GM10847 (cell line): ENCODE measurements around the gene COL4A1.

Experiments
- POLR2A ChIP-seq: IDR thresholded peaks from 2 replicates; pipeline ENCODE4 v1.6.1; 2011; ENCODE audit not compliant: insufficient read length; ENCODE audit errors: extremely low read depth

Gene COL4A1

DNA sequence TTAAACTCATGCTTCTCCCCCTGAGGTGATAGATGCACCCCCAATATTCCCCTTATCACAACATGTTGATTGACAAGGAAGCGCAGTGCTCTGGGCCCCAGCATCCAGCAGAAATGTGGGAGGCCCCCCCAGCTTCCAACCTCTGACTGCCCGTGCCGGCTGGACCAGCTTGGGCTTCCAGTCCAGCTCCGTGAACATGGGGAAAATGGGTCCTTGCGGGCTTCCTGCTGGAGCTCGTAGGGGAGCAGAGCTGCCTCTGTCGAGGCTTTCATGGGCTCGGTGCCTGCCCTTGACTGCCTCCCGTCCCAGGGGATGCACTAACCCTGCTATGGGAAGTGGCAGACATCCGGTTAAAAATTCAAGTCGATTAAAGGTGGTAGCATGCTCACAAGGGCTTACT, 188.9 kb downstream of the COL4A1 start:
- TF ChIP-seq POLR2A: no peak

- TF ChIP-seq POLR2A: no peak
Measured at GRCh38 chr13:110116072-110116487, 190.9 kb downstream of the COL4A1 start.

DNA sequence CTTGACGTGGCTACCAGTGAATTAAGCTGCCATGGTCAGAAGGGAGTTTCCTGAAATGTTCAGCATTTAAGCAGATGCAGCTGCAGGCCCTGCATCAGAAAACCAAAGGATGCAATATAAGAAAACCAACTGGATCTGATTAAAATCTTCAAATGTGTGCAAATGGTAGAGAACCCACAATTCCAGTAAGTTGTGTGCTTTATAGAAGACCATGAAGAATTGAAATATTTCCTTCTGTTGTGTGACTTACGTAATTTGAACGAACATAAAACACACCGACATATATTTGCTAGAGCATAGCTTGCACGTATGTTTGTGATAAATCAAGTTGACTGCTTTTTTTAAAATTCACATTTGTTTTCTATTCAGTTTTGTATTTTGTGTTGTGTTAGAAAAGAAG, 191.4 kb downstream of the COL4A1 start:
- no peak for TF ChIP-seq POLR2A

DNA sequence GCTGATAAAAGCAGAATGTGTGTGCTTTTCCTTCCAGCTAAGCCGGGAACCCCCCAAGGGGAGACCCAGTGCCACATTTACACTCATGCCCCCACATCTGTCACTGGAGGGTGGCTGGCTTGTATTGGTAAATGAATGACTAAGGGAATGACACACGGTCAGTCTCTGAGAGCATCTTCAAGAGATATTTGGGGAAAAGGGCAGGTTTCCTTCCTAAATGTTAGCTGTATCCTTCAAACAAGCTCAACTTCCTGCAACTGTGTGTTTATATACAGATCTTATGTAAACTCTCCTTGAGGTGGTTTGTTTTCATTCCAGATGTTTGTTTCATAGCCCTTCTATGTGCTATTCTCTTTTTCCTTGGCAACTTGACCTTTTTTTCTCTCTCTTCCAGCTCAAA, 192.6 kb downstream of the COL4A1 start:
- TF ChIP-seq POLR2A: no peak

DNA sequence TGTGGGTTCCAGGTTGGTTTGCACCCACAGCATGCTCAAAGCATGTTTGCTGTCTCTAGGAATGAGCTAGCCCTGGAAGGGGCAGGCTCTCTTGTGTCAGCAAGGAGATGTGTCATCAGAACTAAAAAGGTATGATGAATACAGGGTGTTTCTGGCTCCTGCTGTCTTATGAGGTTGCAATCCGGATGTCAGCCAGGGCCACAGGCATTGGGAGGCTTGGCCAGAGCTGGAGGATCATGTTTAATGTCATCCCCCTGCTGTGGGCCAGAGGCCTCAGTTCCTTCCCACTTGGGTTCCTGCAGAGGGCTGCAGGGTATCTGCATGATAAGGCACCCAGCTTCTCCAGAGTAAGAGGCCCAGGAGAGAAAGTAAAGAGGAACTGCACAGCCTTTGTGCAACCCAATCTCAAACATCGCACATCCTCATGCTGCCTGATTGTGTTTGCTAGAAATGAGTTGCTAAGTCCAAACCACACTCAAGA, 193.6 kb downstream of the COL4A1 start:
- no peak for TF ChIP-seq POLR2A

GRCh38 chr13:110110783-110111182, 196.2 kb downstream of the COL4A1 start:
- no peak for TF ChIP-seq POLR2A

GRCh38 chr13:110109910-110110309, 197.0 kb downstream of the COL4A1 start:
- TF ChIP-seq POLR2A: no peak

DNA sequence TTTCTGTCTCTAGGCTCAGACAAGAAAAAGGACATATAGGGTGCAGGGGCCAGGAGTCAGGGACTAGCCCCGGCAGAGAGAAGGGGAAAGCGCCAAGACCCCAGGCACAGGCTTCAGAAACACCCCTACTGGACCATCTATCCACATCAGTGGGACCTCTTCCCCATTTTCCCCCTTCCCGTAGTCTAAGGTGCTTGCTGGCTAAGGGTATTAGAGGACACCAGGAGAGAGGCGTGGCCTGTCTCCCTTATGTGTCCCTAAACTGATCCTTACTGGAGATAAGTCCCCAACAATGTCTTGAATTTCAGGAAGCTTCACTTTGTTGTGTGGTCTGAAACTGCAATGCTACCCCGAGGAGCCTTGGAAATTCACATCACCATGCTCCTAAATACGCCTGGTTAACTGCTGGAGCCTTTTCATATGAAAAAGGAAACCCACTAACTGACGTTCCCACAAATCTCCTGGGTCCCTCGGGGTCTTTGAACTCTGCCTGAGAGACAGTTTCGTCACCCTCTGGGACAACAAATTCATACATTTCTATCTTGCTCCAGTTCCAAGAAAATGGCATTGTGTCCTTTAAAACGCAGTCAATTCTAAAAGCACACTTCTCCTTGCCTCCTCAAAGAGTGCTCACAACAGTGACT, 197.7 kb downstream of the COL4A1 start:
- no peak for TF ChIP-seq POLR2A

- no peak for TF ChIP-seq POLR2A
Measured at GRCh38 chr13:110108348-110109139, 198.4 kb downstream of the COL4A1 start.

GRCh38 chr13:110107568-110108347, 199.2 kb downstream of the COL4A1 start:
- no peak for TF ChIP-seq POLR2A

GRCh38 chr13:110106726-110107125, 200.2 kb downstream of the COL4A1 start:
- TF ChIP-seq POLR2A: no peak

DNA sequence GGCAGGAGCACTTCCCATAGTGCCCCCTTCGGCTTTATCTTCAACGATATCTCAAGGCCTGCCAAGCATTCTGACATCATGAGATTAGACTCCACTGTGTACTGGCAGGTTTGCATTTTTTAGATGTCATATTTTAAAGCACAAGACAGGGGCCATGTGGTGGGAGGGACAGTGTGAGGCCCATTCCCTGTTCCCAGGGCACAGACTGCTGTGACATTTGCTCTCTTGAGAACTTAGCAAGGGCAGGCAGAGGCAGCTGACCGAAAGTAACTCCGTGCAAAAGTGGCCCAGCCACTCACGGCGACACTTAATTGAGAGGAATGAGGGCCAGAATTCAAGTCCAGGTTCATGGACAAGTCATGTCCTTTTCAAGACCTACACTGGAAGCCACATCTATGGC, 201.8 kb downstream of the COL4A1 start:
- no peak for TF ChIP-seq POLR2A

DNA sequence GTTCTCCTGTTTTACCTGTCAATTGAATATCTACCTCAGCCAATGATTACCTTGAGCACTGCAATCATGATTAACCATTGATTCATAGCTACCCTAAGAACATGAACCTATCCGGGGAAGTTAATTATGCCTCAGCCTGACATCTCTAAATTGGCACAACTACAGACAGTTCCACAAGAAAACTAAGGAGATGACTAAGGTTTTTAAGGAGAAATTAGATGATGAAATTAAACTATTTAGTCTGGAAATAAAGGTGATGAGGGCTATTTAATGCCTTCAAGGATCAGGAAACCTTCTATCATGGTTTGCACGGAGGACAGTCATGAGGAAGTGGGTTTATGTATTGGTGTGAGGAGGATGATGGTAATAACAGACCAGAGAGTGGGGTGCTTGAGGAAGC, 203.4 kb downstream of the COL4A1 start:
- TF ChIP-seq POLR2A: no peak

GRCh38 chr13:110103026-110103425, 203.9 kb downstream of the COL4A1 start:
- no peak for TF ChIP-seq POLR2A

- no peak for TF ChIP-seq POLR2A
Measured at GRCh38 chr13:110102053-110102452, 204.9 kb downstream of the COL4A1 start.

DNA sequence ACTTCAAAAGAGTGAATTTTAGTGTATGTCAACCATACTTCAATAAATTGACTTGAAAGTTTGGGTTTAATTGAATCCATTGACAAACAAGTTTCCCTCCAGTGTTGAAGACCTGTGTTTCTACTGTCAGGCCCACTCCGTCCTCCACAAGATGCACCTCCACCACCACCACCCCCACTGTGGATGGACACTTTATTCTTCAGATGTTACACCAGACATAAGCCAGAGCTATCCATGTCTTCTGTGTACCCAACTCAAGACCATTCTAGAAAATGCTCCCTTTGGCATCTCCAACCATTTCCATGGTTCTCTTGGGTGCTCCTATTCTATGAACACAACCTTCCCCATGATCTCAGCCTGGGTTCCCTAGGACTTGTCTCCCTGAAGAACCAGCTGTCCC, 207.0 kb downstream of the COL4A1 start:
- no peak for TF ChIP-seq POLR2A
